ENCODE measurements around the gene TRIM40. TPM values are rescaled to one million over a fixed set of nuclear protein-coding genes. Genes with fewer than 3 reads are reported as not detected.

The TRIM40 gene
- total RNA-seq, 1 experiment from 2014 or later: not detected

DNA sequence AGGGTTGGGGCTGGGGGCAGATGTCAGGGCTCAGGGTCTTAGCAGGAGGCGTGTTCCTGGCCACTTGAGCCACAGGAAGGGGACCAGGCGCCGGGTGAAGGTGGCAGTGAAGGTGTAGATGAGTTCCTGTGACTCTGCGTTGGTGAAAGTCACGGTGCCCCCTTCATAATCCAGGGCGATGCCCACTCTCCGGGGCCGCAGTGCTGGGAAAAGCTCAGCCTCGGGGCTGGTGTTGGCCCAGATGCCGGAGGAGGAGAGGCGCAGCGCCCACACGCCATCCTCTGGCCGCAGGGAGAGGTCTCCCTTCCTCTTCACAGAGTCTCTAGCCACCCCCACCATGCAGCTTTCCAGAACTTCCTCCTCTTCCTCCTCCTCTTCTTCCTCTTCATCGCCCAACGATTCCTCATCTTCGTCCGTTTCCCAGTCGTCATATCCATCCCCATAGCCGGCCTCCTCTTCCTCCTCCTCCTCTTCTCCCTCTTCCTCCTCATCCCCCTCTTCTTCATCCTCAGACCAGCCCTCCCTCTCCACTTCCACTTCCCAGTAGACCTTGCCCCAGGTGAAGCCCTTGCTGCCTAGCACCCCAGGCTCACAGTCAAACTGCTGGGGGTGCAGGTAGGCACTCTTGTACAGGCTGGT is 50.0 kb downstream of the TRIM40 start:
- in situ Hi-C loops (cut with HindIII; ENCODE audit: low sequenced_read_pairs): no loop called here
- DNase-seq (ENCODE audit: low spot score): no peak

DNA sequence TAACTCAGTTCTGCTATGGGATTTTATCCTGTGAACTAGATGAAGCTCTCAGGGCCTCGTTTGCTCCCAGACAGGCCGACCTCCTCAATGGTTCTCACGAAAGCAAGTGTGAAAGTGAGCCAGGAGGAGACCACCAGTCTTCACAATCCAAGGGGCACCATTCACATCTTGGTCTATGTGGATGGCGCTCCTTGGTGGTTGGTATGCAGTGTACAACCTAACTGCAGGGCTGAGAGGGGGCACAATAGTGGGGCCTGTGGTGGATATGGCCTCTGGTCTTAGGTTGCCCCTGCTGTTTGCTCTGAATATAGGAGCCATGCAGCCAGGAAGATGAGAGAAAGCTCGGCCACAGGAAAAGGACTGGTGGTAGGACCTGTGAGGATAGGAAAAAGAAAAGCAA is 52.6 kb downstream of the TRIM40 start:
- no peak for DNase-seq (ENCODE audit: low spot score)
- in situ Hi-C loops (cut with HindIII; ENCODE audit: low sequenced_read_pairs): no loop called here

DNA sequence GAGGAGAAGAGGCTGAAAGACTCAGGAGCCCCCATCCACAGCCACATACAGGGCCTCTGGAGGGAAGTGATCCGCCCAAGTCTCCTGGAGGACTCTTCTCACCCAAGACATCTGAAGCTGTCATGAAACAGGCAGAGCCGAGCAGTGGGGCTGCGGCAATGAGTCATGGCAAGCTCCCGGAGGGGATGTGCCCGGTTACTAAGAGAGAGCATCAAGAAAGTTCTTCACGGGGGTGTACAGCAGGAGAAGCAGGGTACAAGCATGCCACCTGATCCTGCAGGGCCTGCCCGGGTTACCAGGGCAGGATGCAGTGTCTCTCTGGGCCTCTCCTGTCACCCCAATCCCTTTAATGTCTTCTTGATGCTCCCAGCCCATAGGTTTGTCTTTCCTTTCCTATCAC is 56.1 kb downstream of the TRIM40 start:
- in situ Hi-C loops (cut with HindIII; ENCODE audit: low sequenced_read_pairs): no loop called here
- DNase-seq (ENCODE audit: low spot score): no peak

DNA sequence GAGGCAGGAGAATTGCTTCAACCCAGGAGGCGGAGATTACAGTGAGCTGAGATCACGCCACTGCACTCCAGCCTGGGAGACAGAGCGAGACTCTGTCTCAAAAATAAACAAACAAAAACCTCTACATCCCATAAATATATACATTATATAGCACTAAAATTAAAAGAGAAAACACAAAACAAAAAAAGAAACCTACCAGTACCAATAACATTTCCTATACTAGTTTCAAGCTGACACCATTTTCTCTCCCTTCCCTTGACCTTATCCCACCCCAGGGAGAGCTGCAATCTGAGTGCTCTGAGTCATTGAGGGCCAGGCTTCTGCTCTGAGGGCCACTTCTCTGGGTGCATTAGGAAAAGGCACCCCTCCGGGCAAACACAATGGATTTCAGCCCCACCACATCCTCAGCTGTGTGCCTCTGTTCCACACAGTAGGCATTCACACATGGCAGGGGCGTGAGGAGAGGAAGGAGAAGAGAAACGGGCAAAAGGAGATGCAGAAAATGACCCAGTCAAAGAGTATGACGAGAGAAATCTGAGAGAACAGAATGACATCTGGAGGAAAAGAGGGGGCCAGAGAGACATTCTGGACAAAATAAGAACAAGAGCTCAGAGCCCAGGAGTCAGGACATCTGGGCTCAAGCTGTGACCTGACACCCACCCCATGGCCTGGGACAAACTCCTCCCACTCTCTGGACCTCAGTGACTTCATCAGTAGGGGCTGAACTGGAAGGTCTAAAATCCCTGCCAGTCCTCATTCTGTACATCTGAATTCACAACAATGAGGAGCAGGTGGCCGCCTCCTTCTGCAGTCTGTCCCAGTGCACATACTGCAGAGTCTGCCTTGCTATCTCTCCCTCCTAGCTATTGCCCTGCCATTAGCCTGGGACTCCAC is 59.1 kb downstream of the TRIM40 start:
- in situ Hi-C loops (cut with HindIII; ENCODE audit: low sequenced_read_pairs): no loop called here
- no peak for DNase-seq (ENCODE audit: low spot score)

DNA sequence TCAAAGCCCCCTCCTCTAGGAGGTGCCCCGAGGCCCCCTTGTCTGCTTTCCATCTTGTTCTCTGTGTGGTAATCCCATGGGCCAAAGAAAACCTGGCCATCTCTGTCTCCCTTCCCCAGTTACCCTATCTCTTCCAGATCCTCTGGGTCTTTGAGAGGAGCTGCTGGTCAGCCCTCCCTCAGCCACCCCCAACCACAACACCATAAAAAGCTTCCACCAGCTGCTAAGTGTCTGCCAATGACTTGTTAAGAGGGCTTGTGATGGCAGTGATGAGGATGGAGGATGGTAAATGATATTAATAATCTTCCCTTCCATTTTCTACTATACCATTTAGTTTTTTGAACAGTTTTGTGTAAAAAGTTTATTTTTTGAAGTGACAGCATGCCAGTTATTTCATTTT is 60.0 kb downstream of the TRIM40 start:
- DNase-seq (ENCODE audit: low spot score): no peak

DNA sequence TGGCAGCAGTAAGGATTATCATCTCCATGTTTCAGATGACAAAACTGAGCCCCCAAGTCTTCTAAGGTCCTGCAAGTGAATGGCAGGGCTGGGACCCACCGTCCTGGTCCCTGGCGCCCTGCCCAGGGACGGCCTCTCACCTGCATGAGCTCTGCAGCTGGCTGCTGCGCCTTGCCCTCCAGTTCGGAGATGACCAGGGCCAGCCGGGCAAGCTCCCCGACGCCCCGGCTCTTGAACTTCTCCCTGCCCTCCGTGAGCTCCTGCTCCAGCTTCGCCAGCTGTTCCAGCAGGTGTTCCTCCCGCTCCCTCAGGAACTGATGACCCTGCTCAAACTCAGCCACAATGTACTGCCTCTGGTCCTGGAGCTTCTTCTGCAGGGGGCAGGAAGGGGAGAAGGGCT is 60.4 kb downstream of the TRIM40 start:
- in situ Hi-C loops (cut with HindIII; ENCODE audit: low sequenced_read_pairs): no loop called here
- no peak for DNase-seq (ENCODE audit: low spot score)

More for the DNA sequence above, 60.0 kb downstream of the TRIM40 start:
- in situ Hi-C loops (cut with HindIII; ENCODE audit: low sequenced_read_pairs): no loop called here

Other genes starting within 250 kb of the TRIM40 start
- 59.4 and 61.4 TPM in 2 replicates for gene HLA-A, start 193.6 kb upstream of the TRIM40 start, total RNA-seq (2014; rRNA removed; shearing (Covaris generic))
- gene POLR1H, start 74.9 kb upstream of the TRIM40 start, total RNA-seq (2014; rRNA removed; shearing (Covaris generic)): 48.2 and 50.3 TPM in 2 replicates
- 18.6 and 29.3 TPM in 2 replicates for gene PPP1R11, start 68.9 kb upstream of the TRIM40 start, total RNA-seq (2014; rRNA removed; shearing (Covaris generic))
- gene RNF39, start 60.4 kb upstream of the TRIM40 start, total RNA-seq (2014; rRNA removed; shearing (Covaris generic)): not detected in 2 replicates
- not detected in 2 replicates for gene TRIM31, start 23.1 kb upstream of the TRIM40 start, total RNA-seq (2014; rRNA removed; shearing (Covaris generic))
- gene TRIM10, start 25.1 kb downstream of the TRIM40 start, total RNA-seq (2014; rRNA removed; shearing (Covaris generic)): not detected in 2 replicates
- gene TRIM15, start 27.4 kb downstream of the TRIM40 start, total RNA-seq (2014; rRNA removed; shearing (Covaris generic)): not detected in 2 replicates
- 41.7 and 61.2 TPM in 2 replicates for gene TRIM26, start 77.3 kb downstream of the TRIM40 start, total RNA-seq (2014; rRNA removed; shearing (Covaris generic))
- gene TRIM39, start 190.8 kb downstream of the TRIM40 start, total RNA-seq (2014; rRNA removed; shearing (Covaris generic)): 24.6 and 25.7 TPM in 2 replicates
- gene RPP21, start 209.0 kb downstream of the TRIM40 start, total RNA-seq (2014; rRNA removed; shearing (Covaris generic)): 71.4 and 112 TPM in 2 replicates

All from G401 (cell line).